HEK293T (cell line): ENCODE results near the gene UVSSA.

Source experiments
- CTCF ChIA-PET: fragments of 350-600 bp; formaldehyde crosslinking; extraction: SDS; loops from one replicate; lab custom pipeline; 2021; ENCODE audit warnings: antibody characterized with exemption, inconsistent platforms; lab: Yijun Ruan, JAX
- POLR2A ChIA-PET: fragments of 350-600 bp; formaldehyde crosslinking; extraction: SDS; loops from one replicate; lab custom pipeline; 2020; ENCODE audit warnings: antibody characterized with exemption, inconsistent platforms; lab: Yijun Ruan, JAX
- DNase-seq: peaks from one replicate; pipeline ENCODE4 v3.0.0; 2012; ENCODE audit warnings: mixed read lengths; ENCODE audit errors: extremely low spot score
- ARNT ChIP-seq: fragments of 450-650 bp; IDR thresholded peaks from 2 replicates; pipeline ENCODE4 v1.6.1; 2017; ENCODE audit warnings: mild to moderate bottlenecking
- BHLHE40 ChIP-seq: fragments of 450-650 bp; IDR thresholded peaks from 2 replicates; pipeline ENCODE4 v1.6.1; 2016; ENCODE audit warnings: mild to moderate bottlenecking, moderate library complexity, borderline replicate concordance
- CTBP1 ChIP-seq: fragments of 450-650 bp; IDR thresholded peaks from 2 replicates; pipeline ENCODE4 v1.6.1; 2016; ENCODE audit warnings: borderline replicate concordance
- ELF4 ChIP-seq: fragments of 450-650 bp; IDR thresholded peaks from 2 replicates; pipeline ENCODE4 v1.6.1; 2017; ENCODE audit warnings: antibody characterized with exemption
- FOXA1 ChIP-seq: fragments of 450-650 bp; IDR thresholded peaks from 2 replicates; pipeline ENCODE4 v1.6.1; 2016; ENCODE audit warnings: mild to moderate bottlenecking
- FOXK2 ChIP-seq: fragments of 450-650 bp; IDR thresholded peaks from 2 replicates; pipeline ENCODE4 v1.6.1; 2016; ENCODE audit warnings: mild to moderate bottlenecking
- FOXM1 ChIP-seq: fragments of 450-650 bp; IDR thresholded peaks from 2 replicates; pipeline ENCODE4 v1.6.1; 2017; ENCODE audit warnings: mild to moderate bottlenecking, borderline replicate concordance
- HDGF ChIP-seq: fragments of 450-650 bp; IDR thresholded peaks from 2 replicates; pipeline ENCODE4 v1.6.1; 2017; ENCODE audit warnings: antibody characterized with exemption, borderline replicate concordance
- L3MBTL2 ChIP-seq: fragments of 450-650 bp; conservative IDR thresholded peaks from 2 replicates; pipeline ENCODE4 v1.6.1; 2016; ENCODE audit warnings: mild to moderate bottlenecking
- LEF1 ChIP-seq: fragments of 450-650 bp; IDR thresholded peaks from 2 replicates; pipeline ENCODE4 v1.6.1; 2017; ENCODE audit warnings: mild to moderate bottlenecking, borderline replicate concordance
- NFRKB ChIP-seq: fragments of 450-650 bp; IDR thresholded peaks from 2 replicates; pipeline ENCODE4 v1.6.1; 2016; ENCODE audit warnings: mild to moderate bottlenecking, moderate library complexity
- PKNOX1 ChIP-seq: fragments of 450-650 bp; IDR thresholded peaks from 2 replicates; pipeline ENCODE4 v1.6.1; 2016
- SP1 ChIP-seq: fragments of 450-650 bp; IDR thresholded peaks from 2 replicates; pipeline ENCODE4 v1.6.1; 2017
- SUZ12 ChIP-seq: fragments of 450-650 bp; IDR thresholded peaks from 2 replicates; pipeline ENCODE4 v1.6.1; 2016; ENCODE audit warnings: mild to moderate bottlenecking
- TARDBP ChIP-seq: fragments of 450-650 bp; IDR thresholded peaks from 2 replicates; pipeline ENCODE4 v1.6.1; 2016
- ZNF384 ChIP-seq: fragments of 450-650 bp; IDR thresholded peaks from 2 replicates; pipeline ENCODE4 v1.6.1; 2016

UVSSA gene

GRCh38 chr4:1381944-1382541 is 35.0 kb downstream of the UVSSA start:
- POLR2A ChIA-PET, result no interaction called here
- CTCF ChIA-PET, result no interaction called here
- TF ChIP-seq ZNF384, result no peak
- no peak for TF ChIP-seq TARDBP
- no peak for TF ChIP-seq ELF4
- no peak for TF ChIP-seq FOXM1
- no peak for TF ChIP-seq FOXA1
- no peak for TF ChIP-seq SP1
- TF ChIP-seq L3MBTL2, result no peak
- no peak for TF ChIP-seq BHLHE40
- TF ChIP-seq NFRKB, result no peak
- TF ChIP-seq CTBP1, result no peak
- TF ChIP-seq HDGF, result no peak
- TF ChIP-seq SUZ12, result no peak
- no peak for TF ChIP-seq FOXK2
- TF ChIP-seq LEF1, result no peak
- no peak for TF ChIP-seq PKNOX1
- TF ChIP-seq ARNT, result no peak
- no peak for DNase-seq

GRCh38 chr4:1382776-1383727 is 36.0 kb downstream of the UVSSA start:
- ChIA-PET POLR2A (no interaction called here), CTCF (no interaction called here)
- no peak for TF ChIP-seq ZNF384
- TF ChIP-seq TARDBP, result no peak
- no peak for TF ChIP-seq CTBP1
- no peak for TF ChIP-seq NFRKB
- no peak for TF ChIP-seq HDGF
- no peak for TF ChIP-seq ARNT
- no peak for TF ChIP-seq SUZ12
- TF ChIP-seq PKNOX1, result no peak
- no peak for TF ChIP-seq L3MBTL2
- TF ChIP-seq ELF4, result no peak
- no peak for TF ChIP-seq SP1
- no peak for DNase-seq

DNA sequence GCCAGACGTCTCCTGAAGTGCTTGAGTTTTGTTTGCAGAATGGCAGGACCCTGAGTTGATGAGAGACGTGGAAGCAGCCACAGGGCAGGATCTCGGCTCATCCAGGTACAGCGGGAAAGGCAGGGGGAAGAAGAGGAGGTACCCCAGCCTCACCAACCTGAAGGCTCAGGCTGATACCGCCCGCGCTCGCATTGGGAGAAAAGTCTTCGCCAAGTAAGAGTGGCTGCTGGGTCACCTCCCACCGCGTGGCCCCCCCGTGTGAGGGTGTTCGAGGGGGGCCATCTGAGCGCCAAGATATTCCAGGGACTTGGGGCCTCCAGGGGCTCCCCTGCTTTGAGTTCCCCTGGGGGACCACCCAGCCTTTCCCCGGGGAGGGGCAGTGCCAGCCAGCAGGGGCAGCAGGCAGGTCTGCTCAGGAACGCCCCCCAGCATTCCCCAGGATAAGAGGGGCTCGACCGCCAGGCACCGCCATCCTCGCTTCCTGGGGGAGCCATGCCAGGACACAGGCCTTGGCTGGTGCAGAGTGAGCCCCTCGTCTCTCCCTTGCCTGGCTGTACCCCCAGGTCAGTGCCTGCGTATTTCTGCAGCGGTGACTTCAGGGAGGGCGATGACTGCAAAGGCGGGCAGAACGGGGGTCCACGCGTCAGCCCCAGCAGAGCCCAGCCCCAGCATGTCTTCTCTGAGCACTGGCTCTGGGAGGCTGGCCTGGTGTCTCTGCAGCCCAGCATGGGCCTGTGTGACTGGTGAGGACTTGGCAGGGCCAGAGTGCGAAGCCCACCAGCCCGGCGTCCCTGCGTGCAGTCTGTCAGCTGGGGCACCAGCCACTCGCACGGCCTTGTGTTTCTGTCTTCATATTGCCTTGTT is 37.0 kb downstream of the UVSSA start:
- ChIA-PET POLR2A (no interaction called here), CTCF (no interaction called here)
- DNase-seq, result no peak
- TF ChIP-seq HDGF (no peak), SUZ12 (no peak), NFRKB (no peak), ARNT (no peak), LEF1 (no peak), FOXA1 (no peak), ELF4 (no peak), SP1 (no peak), FOXM1 (no peak), PKNOX1 (no peak), L3MBTL2 (no peak), CTBP1 (no peak), ZNF384 (no peak), TARDBP (no peak)

GRCh38 chr4:1384675-1385372 is 37.8 kb downstream of the UVSSA start:
- no peak for DNase-seq
- TF ChIP-seq HDGF, result no peak
- POLR2A ChIA-PET, result no interaction called here
- CTCF ChIA-PET, result no interaction called here
